Neuronal stem cell (in vitro differentiated cells): ENCODE data around the gene CCDC8.
A peak's percentile ranks its signal among the peaks of the same experiment; 100 is the strongest.

ENCODE experiments used
- DNase-seq: peaks from one replicate; pipeline ENCODE4 v3.0.0-alpha.2; 2013; ENCODE audit warnings: low spot score
- H2AFZ ChIP-seq: one replicate; pipeline ENCODE4 v1.6.1; 2013; ENCODE audit warnings: mild to moderate bottlenecking, low read length, inconsistent platforms
- H2AK5ac ChIP-seq: 2 replicates; pipeline ENCODE4 v1.6.1; 2013; ENCODE audit warnings: low read depth, mild to moderate bottlenecking, inconsistent platforms, low read length, moderate library complexity, mixed read lengths
- H2BK120ac ChIP-seq: 2 replicates; pipeline ENCODE4 v1.6.1; 2013; ENCODE audit warnings: low read depth, mild to moderate bottlenecking, inconsistent platforms, low read length, moderate library complexity, mixed read lengths
- H2BK12ac ChIP-seq: one replicate; pipeline ENCODE4 v1.6.1; 2013; ENCODE audit warnings: low read length, inconsistent platforms
- H2BK15ac ChIP-seq: 2 replicates; pipeline ENCODE4 v1.6.1; 2013; ENCODE audit warnings: mild to moderate bottlenecking, low read length, inconsistent platforms, mixed read lengths
- H2BK5ac ChIP-seq: one replicate; pipeline ENCODE4 v1.6.1; 2013; ENCODE audit warnings: inconsistent platforms, mild to moderate bottlenecking, low read length, moderate library complexity
- H3K14ac ChIP-seq: one replicate; pipeline ENCODE4 v1.6.1; 2013; ENCODE audit warnings: low read length, inconsistent platforms
- H3K18ac ChIP-seq: 2 replicates; pipeline ENCODE4 v1.6.1; 2013; ENCODE audit warnings: low read length, inconsistent platforms
- H3K23ac ChIP-seq: 2 replicates; pipeline ENCODE4 v1.6.1; 2013; ENCODE audit warnings: low read depth, mild to moderate bottlenecking, mixed read lengths, low read length, inconsistent platforms; ENCODE audit not compliant: poor library complexity
- H3K27ac ChIP-seq: replicated peaks from 3 replicates; pipeline ENCODE4 v1.5.1; 2013; ENCODE audit warnings: low read length, inconsistent platforms
- H3K27me3 ChIP-seq, 3 experiments: 2 replicates each; pipeline ENCODE4 v1.6.1; 2013; ENCODE audit warnings: low read length in 3 of 3, mild to moderate bottlenecking in 2 of 3, inconsistent platforms in 1 of 3, low read depth in 1 of 3, mixed read lengths in 1 of 3, moderate library complexity in 1 of 3; ENCODE audit not compliant: control insufficient read depth in 3 of 3, insufficient read depth in 3 of 3
- H3K36me3 ChIP-seq, 2 donors: replicated peaks in 1 of 2; 2 replicates each; pipeline ENCODE4 v1.6.1; 2013; ENCODE audit warnings: low read length in 2 of 2; ENCODE audit not compliant: control insufficient read depth in 2 of 2, insufficient read depth in 2 of 2
- H3K4ac ChIP-seq: 2 replicates; pipeline ENCODE4 v1.6.1; 2013; ENCODE audit warnings: inconsistent platforms, mild to moderate bottlenecking, low read length, moderate library complexity
- H3K4me1 ChIP-seq, 2 donors: 1 replicate in 1 of 2; 2 replicates in 1 of 2; pipeline ENCODE4 v1.6.1; 2013; ENCODE audit warnings: low read length in 2 of 2, low read depth in 1 of 2; ENCODE audit not compliant: control insufficient read depth in 2 of 2, insufficient read depth in 1 of 2
- H3K4me2 ChIP-seq: one replicate; pipeline ENCODE4 v1.6.1; 2013; ENCODE audit warnings: mild to moderate bottlenecking, low read length, inconsistent platforms; ENCODE audit not compliant: insufficient read depth, poor library complexity, severe bottlenecking
- H3K4me3 ChIP-seq, 2 donors: 2 replicates each; pipeline ENCODE4 v1.5.1; 2013; ENCODE audit warnings: low read length in 2 of 2, mild to moderate bottlenecking in 2 of 2, inconsistent platforms in 1 of 2, moderate library complexity in 1 of 2
- H3K79me1 ChIP-seq: one replicate; pipeline ENCODE4 v1.6.1; 2013; ENCODE audit warnings: low read depth, mild to moderate bottlenecking, inconsistent platforms, low read length, moderate library complexity
- H3K9ac ChIP-seq: one replicate; pipeline ENCODE4 v1.6.1; 2013; ENCODE audit warnings: mild to moderate bottlenecking, low read depth, low read length, inconsistent platforms; ENCODE audit not compliant: poor library complexity
- H3K9me3 ChIP-seq, 2 donors: replicated peaks in 1 of 2; 2 replicates each; pipeline versions ENCODE3 to v1.6.1; 2013; ENCODE audit warnings: low read length in 2 of 2, mild to moderate bottlenecking in 2 of 2, inconsistent platforms in 1 of 2, low read depth in 1 of 2, mixed read lengths in 1 of 2, moderate library complexity in 1 of 2; ENCODE audit not compliant: control insufficient read depth in 2 of 2, insufficient read depth in 1 of 2
- H4K8ac ChIP-seq: one replicate; pipeline ENCODE4 v1.6.1; 2013; ENCODE audit warnings: low read depth, mild to moderate bottlenecking, inconsistent platforms, low read length, moderate library complexity
- H4K91ac ChIP-seq: one replicate; pipeline ENCODE4 v1.6.1; 2013; ENCODE audit warnings: low read length, low read depth, mild to moderate bottlenecking, inconsistent platforms; ENCODE audit not compliant: poor library complexity
- WGBS, 2 donors: extraction: QIAGEN DNeasy Blood & Tissue Kit; methylation state at CpG; one replicate each; pipeline ENCODE4 v1.1.7; 2013; ENCODE audit warnings: missing lambda C conversion rate in 2 of 2, mixed read lengths in 1 of 2; ENCODE audit not compliant: insufficient read length in 2 of 2, insufficient replicate concordance in 1 of 2; ENCODE audit errors: extremely low coverage in 2 of 2; 5-methylcytosine and 5-hydroxymethylcytosine counted together

The CCDC8 gene

DNA sequence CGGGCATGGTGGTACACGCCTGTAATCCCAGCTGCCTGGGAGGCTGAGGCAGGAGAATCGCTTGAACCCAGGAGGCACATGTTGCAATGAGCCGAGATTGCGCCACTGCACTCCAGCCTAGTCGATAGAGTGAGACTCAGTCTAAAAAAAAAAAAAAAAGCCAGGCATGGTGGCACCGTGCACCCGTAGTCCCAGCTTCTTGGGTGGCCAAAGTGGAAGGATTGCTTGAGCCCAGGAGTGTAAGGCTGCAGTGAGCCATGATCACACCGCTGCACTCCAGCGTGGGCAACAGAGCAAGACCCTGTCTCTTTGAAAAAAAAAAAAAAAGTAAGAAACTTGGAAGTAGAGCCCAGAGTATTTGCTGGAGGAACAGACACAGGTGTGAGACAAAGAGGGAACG is 27.7 kb downstream of the CCDC8 start:
- DNase-seq = no peak
- Histone ChIP-seq H3K4me1 (no peaks in the 10 kb centered on the region), H3K4me3 (no peak overlapping the region), H2AFZ (no peak overlapping the region), H3K36me3 (peaks cover 65 to 99% of the 10 kb centered on the region in 2 donors), H4K8ac (no peak overlapping the region), H3K14ac (no peak overlapping the region), H3K4me2 (no peak overlapping the region), H3K4ac (no peak overlapping the region), H3K18ac (no peak overlapping the region), H3K9ac (no peak overlapping the region), H3K9me3 (peaks cover 6 to 11% of the 10 kb centered on the region in 2 donors), H2BK15ac (no peak overlapping the region), H2BK12ac (no peak overlapping the region), H3K23ac (no peak overlapping the region), H3K79me1 (peaks cover 6% of the 10 kb centered on the region), H2BK5ac (no peak overlapping the region), H2BK120ac (no peak overlapping the region), H2AK5ac (no peak overlapping the region), H4K91ac (no peak overlapping the region), H3K27ac (no peak overlapping the region), H3K27me3 (no peaks in the 10 kb centered on the region)
- no CpG with 5 or more reads among the region's 11 CpGs for WGBS, 2 donors

DNA sequence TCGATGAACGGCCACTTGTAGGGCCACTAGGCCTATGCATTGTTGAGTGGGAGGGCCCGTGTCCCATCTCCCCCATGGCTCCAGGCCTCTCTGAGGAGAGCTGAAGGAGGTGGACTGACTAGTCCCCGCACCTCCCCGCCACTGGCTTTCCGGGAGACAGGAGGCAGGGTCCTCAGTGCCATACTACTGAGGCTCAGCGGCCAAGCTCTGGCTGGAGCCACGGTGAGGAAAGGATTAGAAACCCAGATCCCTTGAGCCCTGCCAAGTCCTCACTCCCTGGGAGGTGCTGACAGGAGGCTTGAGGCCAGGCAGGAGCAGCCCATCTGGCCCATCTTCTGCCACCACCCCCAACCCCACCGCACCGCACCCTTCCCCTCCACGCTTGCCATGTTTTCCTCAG is 29.0 kb downstream of the CCDC8 start:
- H3K4me3 ChIP-seq = no peak overlapping the region
- no peak overlapping the region for H4K91ac ChIP-seq
- DNase-seq = no peak
- no peak overlapping the region for H3K23ac ChIP-seq
- H3K79me1 ChIP-seq = peaks cover 4% of the 10 kb centered on the region
- no peak overlapping the region for H2AK5ac ChIP-seq
- H2BK120ac ChIP-seq = no peak overlapping the region
- H2AFZ ChIP-seq = no peak overlapping the region
- H2BK5ac ChIP-seq = no peak overlapping the region
- no peak overlapping the region for H2BK12ac ChIP-seq
- no peak overlapping the region for H2BK15ac ChIP-seq
- H3K9me3 ChIP-seq = peaks cover 4 to 16% of the 10 kb centered on the region in 2 donors
- no peak overlapping the region for H3K18ac ChIP-seq
- WGBS, 2 donors = no CpG with 5 or more reads among the region's 11 CpGs
- H3K14ac ChIP-seq = no peak overlapping the region
- no peak overlapping the region for H3K4me2 ChIP-seq
- H3K27me3 ChIP-seq = no peaks in the 10 kb centered on the region
- H4K8ac ChIP-seq = no peak overlapping the region
- no peak overlapping the region for H3K4ac ChIP-seq
- H3K9ac ChIP-seq = peak overlapping the region; percentile 7
- no peak overlapping the region for H3K27ac ChIP-seq
- no peaks in the 10 kb centered on the region for H3K4me1 ChIP-seq
- H3K36me3 ChIP-seq = peaks cover 59 to 99% of the 10 kb centered on the region in 2 donors

GRCh38 chr19:46383846-46384245 is 29.5 kb downstream of the CCDC8 start:
- Histone ChIP-seq H4K91ac (no peak overlapping the region), H3K36me3 (peaks cover 61 to 99% of the 10 kb centered on the region in 2 donors)

DNA sequence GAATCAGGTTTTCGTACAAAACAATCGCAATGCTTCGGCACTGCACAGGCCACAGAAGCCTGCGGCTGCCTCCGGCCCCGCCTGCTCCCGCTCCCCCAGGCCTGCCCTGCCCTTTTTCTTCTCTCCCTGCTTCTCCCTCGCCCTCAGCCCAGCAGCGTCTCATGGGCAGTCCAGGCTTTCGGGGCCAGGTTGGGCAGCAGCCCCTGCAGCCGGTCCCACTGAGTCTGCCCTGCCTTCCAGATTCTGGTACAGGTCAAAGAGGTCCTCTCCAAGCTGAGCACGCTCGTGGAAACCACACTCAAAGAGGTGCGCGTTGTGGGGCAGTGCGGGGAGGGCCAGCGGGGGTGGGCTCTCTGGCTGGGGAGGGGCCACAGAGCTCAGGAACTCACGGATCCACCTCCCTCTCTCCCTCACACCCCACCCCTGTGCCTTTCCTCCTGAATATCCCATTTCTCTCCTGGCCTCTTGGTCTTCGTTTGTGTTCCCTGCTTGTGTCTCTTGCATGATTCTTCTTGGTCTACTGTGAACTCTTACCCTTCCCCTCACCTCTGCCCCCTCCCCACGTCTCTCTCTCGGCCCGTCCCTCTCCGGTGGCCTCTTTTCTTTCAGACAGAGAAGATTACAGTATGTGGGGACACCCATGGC is 30.1 kb downstream of the CCDC8 start:
- Histone ChIP-seq H2AFZ (no peak overlapping the region), H3K4me2 (no peak overlapping the region), H2BK5ac (no peak overlapping the region), H3K4me3 (no peak overlapping the region), H2BK12ac (no peak overlapping the region), H4K91ac (no peak overlapping the region), H3K9me3 (peaks cover 3 to 9% of the 10 kb centered on the region in 2 donors), H3K27me3 (no peaks in the 10 kb centered on the region), H3K14ac (no peak overlapping the region), H3K23ac (no peak overlapping the region), H3K4me1 (no peaks in the 10 kb centered on the region), H3K18ac (no peak overlapping the region), H4K8ac (no peak overlapping the region), H3K79me1 (peaks cover 4% of the 10 kb centered on the region), H2AK5ac (no peak overlapping the region), H2BK15ac (no peak overlapping the region), H3K9ac (no peak overlapping the region), H3K36me3 (peaks cover 55 to 99% of the 10 kb centered on the region in 2 donors), H3K4ac (no peak overlapping the region), H3K27ac (no peak overlapping the region), H2BK120ac (no peak overlapping the region)
- no CpG with 5 or more reads among the region's 23 CpGs for WGBS, 2 donors
- DNase-seq = no peak

More at GRCh38 chr19:46383846-46384245, 29.5 kb downstream of the CCDC8 start:
- no peak overlapping the region for H3K14ac ChIP-seq
- no peak overlapping the region for H2BK12ac ChIP-seq
- H2BK15ac ChIP-seq = no peak overlapping the region
- H2AFZ ChIP-seq = no peak overlapping the region
- no peak overlapping the region for H3K18ac ChIP-seq
- peaks cover 4% of the 10 kb centered on the region for H3K79me1 ChIP-seq
- WGBS, 2 donors = no CpG with 5 or more reads among the region's 7 CpGs
- H2BK120ac ChIP-seq = no peak overlapping the region
- H3K9ac ChIP-seq = peak overlapping the region; percentile 34
- H3K4ac ChIP-seq = no peak overlapping the region
- no peaks in the 10 kb centered on the region for H3K4me1 ChIP-seq
- peaks cover 3 to 14% of the 10 kb centered on the region in 2 donors for H3K9me3 ChIP-seq
- H2AK5ac ChIP-seq = no peak overlapping the region
- H3K4me2 ChIP-seq = no peak overlapping the region
- H2BK5ac ChIP-seq = no peak overlapping the region
- DNase-seq = no peak
- H3K23ac ChIP-seq = no peak overlapping the region
- H3K27me3 ChIP-seq = no peaks in the 10 kb centered on the region
- H4K8ac ChIP-seq = no peak overlapping the region
- no peak overlapping the region for H3K27ac ChIP-seq
- no peak overlapping the region for H3K4me3 ChIP-seq
